Measurements from ENCODE around the gene UPK3A. TPM values are rescaled to one million over a fixed set of nuclear protein-coding genes. Genes with fewer than 3 reads are reported as not detected.

Gene UPK3A
- total and polyA plus RNA-seq, 2 of the 13 experiments (the other 11 are each of a cell fraction or from before 2014, with no cell fraction given): 10.5 to 13.8 TPM

DNA sequence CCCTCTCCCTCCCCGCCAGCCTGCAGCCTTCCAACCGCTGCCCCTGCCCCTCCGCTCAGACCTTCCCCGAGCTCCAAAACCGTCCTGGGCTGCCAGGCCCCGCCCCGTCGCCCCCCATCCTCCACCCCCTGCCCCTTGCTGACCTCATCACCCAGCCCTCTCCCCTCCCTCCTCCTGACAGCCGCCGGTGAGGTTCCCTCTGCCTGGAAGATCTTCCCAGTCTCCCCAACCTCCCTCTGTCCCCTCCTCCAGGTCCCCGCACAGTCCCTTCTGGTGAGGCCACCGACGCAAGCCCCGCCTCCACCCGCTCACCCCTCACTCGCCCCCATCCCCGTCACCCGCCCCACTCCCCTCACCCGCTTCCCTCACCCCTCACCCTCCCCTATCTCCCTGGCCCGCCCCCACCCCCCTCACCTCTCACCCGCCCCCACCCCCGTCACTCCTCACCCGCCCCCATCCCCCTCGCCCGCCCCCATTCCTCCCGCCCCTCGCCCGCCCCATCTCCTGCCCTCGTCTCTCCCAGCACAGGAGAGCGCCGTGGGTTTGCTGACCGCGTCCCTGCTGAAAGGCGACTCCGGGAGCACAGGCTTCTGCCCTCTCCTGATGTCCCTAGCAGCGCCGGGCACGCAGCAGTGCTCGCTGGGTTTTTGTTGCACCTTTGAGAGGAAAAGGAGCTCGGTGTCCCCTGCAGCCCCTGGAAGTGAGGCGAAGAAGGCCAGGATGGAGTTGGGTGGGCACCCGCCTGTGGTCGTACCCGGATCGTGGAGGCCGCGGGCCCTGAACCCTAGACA is 16.4 kb upstream of the UPK3A start (continued):
- TF ChIP-seq, protein P1, sequence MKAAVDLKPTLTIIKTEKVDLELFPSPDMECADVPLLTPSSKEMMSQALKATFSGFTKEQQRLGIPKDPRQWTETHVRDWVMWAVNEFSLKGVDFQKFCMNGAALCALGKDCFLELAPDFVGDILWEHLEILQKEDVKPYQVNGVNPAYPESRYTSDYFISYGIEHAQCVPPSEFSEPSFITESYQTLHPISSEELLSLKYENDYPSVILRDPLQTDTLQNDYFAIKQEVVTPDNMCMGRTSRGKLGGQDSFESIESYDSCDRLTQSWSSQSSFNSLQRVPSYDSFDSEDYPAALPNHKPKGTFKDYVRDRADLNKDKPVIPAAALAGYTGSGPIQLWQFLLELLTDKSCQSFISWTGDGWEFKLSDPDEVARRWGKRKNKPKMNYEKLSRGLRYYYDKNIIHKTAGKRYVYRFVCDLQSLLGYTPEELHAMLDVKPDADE (CRISPR knock-in tag; IDR thresholded peaks at IDR 0.05): no peak
- TF ChIP-seq SMAD9 (CRISPR knock-in tag; IDR thresholded peaks at IDR 0.05): no peak
- TF ChIP-seq ZNF572 (CRISPR knock-in tag; IDR thresholded peaks at IDR 0.05): 0 out of 2 replicates have a peak, but pooled peaks have one; percentile 10
- no peak for TF ChIP-seq FOXA1 (IDR thresholded peaks at IDR 0.05)
- TF ChIP-seq FOXA1 (CRISPR knock-in tag; IDR thresholded peaks at IDR 0.05): no peak
- TF ChIP-seq ZNF160 (CRISPR knock-in tag; IDR thresholded peaks at IDR 0.05): 0 out of 2 replicates have a peak, but pooled peaks have one; percentile 31
- peak; percentile 2; the same call in 1 of the 2 replicates for TF ChIP-seq SALL1 (CRISPR knock-in tag; IDR thresholded peaks at IDR 0.05)
- peak; percentile 64 for TF ChIP-seq HNRNPK (IDR thresholded peaks at IDR 0.05; ENCODE audit: low read depth, low read length, poor library complexity, severe bottlenecking)
- TF ChIP-seq ZNF670 (CRISPR knock-in tag; IDR thresholded peaks at IDR 0.05; ENCODE audit: borderline replicate concordance): no peak
- TF ChIP-seq, protein P2, sequence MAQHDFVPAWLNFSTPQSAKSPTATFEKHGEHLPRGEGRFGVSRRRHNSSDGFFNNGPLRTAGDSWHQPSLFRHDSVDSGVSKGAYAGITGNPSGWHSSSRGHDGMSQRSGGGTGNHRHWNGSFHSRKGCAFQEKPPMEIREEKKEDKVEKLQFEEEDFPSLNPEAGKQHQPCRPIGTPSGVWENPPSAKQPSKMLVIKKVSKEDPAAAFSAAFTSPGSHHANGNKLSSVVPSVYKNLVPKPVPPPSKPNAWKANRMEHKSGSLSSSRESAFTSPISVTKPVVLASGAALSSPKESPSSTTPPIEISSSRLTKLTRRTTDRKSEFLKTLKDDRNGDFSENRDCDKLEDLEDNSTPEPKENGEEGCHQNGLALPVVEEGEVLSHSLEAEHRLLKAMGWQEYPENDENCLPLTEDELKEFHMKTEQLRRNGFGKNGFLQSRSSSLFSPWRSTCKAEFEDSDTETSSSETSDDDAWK (CRISPR knock-in tag; IDR thresholded peaks at IDR 0.05): no peak
